HCT116 (cell line): ENCODE data around the gene PICALM.

ENCODE experiments used
- CEBPB ChIP-seq: IDR thresholded peaks from 2 replicates; pipeline ENCODE4 v1.6.1; 2012; ENCODE audit warnings: low read depth
- EGR1 ChIP-seq: IDR thresholded peaks from 2 replicates; pipeline ENCODE4 v1.6.1; 2012; ENCODE audit warnings: low read depth
- EZH2 ChIP-seq: fragments of 200-600 bp; sonication (generic); IDR thresholded peaks from 2 replicates; pipeline ENCODE4 v1.6.1; 2017; ENCODE audit warnings: antibody characterized with exemption, mixed run types
- EZH2phosphoT487 ChIP-seq: fragments of 200-600 bp; IDR thresholded peaks from 2 replicates; pipeline ENCODE4 v1.6.1; 2018; ENCODE audit warnings: antibody characterized with exemption, borderline replicate concordance
- FOSL1 ChIP-seq: IDR thresholded peaks from 2 replicates; pipeline ENCODE4 v1.6.1; 2012; ENCODE audit warnings: low read depth
- JUND ChIP-seq: IDR thresholded peaks from 2 replicates; pipeline ENCODE4 v1.6.1; 2012
- POLR2A ChIP-seq: IDR thresholded peaks from 2 replicates; pipeline ENCODE4 v1.7.0; 2011; ENCODE audit warnings: borderline replicate concordance; ENCODE audit not compliant: insufficient read depth, insufficient read length; ENCODE audit errors: extremely low read depth
- POLR2AphosphoS5 ChIP-seq: IDR thresholded peaks from 2 replicates; pipeline ENCODE4 v1.6.1; 2011; ENCODE audit warnings: mild to moderate bottlenecking, low read depth, low read length, moderate library complexity
- SP1 ChIP-seq: IDR thresholded peaks from 2 replicates; pipeline ENCODE4 v1.6.1; 2012; ENCODE audit warnings: low read depth
- SRF ChIP-seq: IDR thresholded peaks from 2 replicates; pipeline ENCODE4 v1.6.1; 2012; ENCODE audit warnings: low read depth
- TCF7L2 ChIP-seq: IDR thresholded peaks from 2 replicates; pipeline ENCODE4 v1.7.0; 2011; ENCODE audit warnings: borderline replicate concordance, inconsistent platforms; ENCODE audit not compliant: insufficient read depth, insufficient read length; ENCODE audit errors: extremely low read depth
- TF ChIP-seq, protein P1 (sequence below), 3 experiments: fragments of 200-600 bp in 1 of 3; sonication (generic) in 1 of 3; IDR thresholded peaks in 2 of 3; conservative IDR thresholded peaks in 1 of 3; 2 replicates each; pipeline ENCODE4 v1.5.1; 2012 to 2017; ENCODE audit warnings: low read depth in 2 of 3, low read length in 2 of 3, antibody characterized with exemption in 1 of 3, borderline replicate concordance in 1 of 3, control low read depth in 1 of 3, mild to moderate bottlenecking in 1 of 3, mixed read lengths in 1 of 3, mixed run types in 1 of 3, moderate library complexity in 1 of 3; ENCODE audit not compliant: insufficient read depth in 1 of 3
- TF ChIP-seq, protein P2 (sequence below): IDR thresholded peaks from 2 replicates; pipeline ENCODE4 v1.6.1; 2012
- TF ChIP-seq, protein P3 (sequence below): IDR thresholded peaks from 2 replicates; pipeline ENCODE4 v1.6.1; 2012

DNA sequence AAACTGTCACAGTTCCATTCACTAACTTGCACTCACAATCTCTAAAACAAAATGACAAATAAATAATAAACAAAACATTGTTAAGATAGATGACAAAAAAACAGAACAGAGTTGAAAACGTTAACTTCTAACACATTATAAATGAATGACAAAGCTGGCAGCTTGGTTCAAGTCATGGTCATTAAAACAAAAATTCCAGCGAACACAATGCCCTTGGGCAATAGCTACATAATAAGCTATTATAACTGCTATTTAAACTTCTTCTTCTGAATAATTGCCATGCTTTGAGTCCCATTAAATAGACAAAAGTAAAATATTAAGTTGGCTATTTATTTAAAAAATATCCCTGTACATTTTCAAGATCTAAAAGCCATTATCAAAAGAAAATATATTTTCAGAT, 54.7 kb downstream of the PICALM start:
- TF ChIP-seq, protein P1, sequence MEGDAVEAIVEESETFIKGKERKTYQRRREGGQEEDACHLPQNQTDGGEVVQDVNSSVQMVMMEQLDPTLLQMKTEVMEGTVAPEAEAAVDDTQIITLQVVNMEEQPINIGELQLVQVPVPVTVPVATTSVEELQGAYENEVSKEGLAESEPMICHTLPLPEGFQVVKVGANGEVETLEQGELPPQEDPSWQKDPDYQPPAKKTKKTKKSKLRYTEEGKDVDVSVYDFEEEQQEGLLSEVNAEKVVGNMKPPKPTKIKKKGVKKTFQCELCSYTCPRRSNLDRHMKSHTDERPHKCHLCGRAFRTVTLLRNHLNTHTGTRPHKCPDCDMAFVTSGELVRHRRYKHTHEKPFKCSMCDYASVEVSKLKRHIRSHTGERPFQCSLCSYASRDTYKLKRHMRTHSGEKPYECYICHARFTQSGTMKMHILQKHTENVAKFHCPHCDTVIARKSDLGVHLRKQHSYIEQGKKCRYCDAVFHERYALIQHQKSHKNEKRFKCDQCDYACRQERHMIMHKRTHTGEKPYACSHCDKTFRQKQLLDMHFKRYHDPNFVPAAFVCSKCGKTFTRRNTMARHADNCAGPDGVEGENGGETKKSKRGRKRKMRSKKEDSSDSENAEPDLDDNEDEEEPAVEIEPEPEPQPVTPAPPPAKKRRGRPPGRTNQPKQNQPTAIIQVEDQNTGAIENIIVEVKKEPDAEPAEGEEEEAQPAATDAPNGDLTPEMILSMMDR (IDR thresholded peaks at IDR 0.05 in 2 of 3, conservative IDR thresholded peaks at IDR 0.05 in 1 of 3; ENCODE audit: borderline replicate concordance in 1 of 3, insufficient read depth in 1 of 3, low read depth in 2 of 3, low read length in 2 of 3) = no peak
- TF ChIP-seq POLR2A (no peak), TCF7L2 (no peak), EZH2phosphoT487 (no peak), EZH2 (no peak), SP1 (no peak), POLR2AphosphoS5 (no peak), EGR1 (no peak), JUND (no peak), FOSL1 (no peak), SRF (no peak), CEBPB (no peak)
- TF ChIP-seq, protein P2, sequence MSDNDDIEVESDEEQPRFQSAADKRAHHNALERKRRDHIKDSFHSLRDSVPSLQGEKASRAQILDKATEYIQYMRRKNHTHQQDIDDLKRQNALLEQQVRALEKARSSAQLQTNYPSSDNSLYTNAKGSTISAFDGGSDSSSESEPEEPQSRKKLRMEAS = no peak
- TF ChIP-seq, protein P3, sequence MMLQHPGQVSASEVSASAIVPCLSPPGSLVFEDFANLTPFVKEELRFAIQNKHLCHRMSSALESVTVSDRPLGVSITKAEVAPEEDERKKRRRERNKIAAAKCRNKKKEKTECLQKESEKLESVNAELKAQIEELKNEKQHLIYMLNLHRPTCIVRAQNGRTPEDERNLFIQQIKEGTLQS = no peak
